GM12878 (cell line): ENCODE measurements around the gene PRUNE1. TPM values are rescaled to one million over a fixed set of nuclear protein-coding genes. Genes with fewer than 3 reads are reported as not detected.

Experiments used
- BHLHE40 ChIP-seq, 2 experiments: fragments of 450-650 bp in 1 of 2; IDR thresholded peaks; 2 replicates each; pipeline ENCODE4 v1.6.1; 2011 to 2017; ENCODE audit warnings: low read depth in 2 of 2, borderline replicate concordance in 1 of 2, improper control_type of control experiment in 1 of 2, low read length in 1 of 2, mild to moderate bottlenecking in 1 of 2
- CEBPB ChIP-seq, 2 experiments: fragments of 150-350 bp in 1 of 2; IDR thresholded peaks; 2 replicates each; pipeline ENCODE4 v1.6.1; 2012 to 2014; ENCODE audit warnings: low read depth in 2 of 2, low read length in 2 of 2, borderline replicate concordance in 1 of 2, inconsistent platforms in 1 of 2
- ETV6 ChIP-seq, 2 experiments: fragments of 450-650 bp in 1 of 2; IDR thresholded peaks in 1 of 2; conservative IDR thresholded peaks in 1 of 2; 2 replicates each; pipeline ENCODE4 v1.6.1; 2014; ENCODE audit warnings: antibody characterized with exemption in 1 of 2, borderline replicate concordance in 1 of 2, low read depth in 1 of 2, mild to moderate bottlenecking in 1 of 2, moderate library complexity in 1 of 2
- EZH2 ChIP-seq: IDR thresholded peaks from 2 replicates; pipeline ENCODE4 v1.6.1; 2012; ENCODE audit warnings: low read depth, mild to moderate bottlenecking, control low read depth, inconsistent platforms, low read length, borderline replicate concordance; ENCODE audit not compliant: control insufficient read depth
- FOS ChIP-seq: IDR thresholded peaks from 3 replicates; pipeline ENCODE4 v1.6.1; 2011; ENCODE audit warnings: borderline replicate concordance; ENCODE audit not compliant: insufficient read length; ENCODE audit errors: extremely low read depth
- FOXM1 ChIP-seq: IDR thresholded peaks from 2 replicates; pipeline ENCODE4 v1.6.1; 2012; ENCODE audit warnings: low read depth, mild to moderate bottlenecking, inconsistent platforms, low read length, moderate library complexity
- GATAD2B ChIP-seq: fragments of 450-650 bp; conservative IDR thresholded peaks from 2 replicates; pipeline ENCODE4 v1.6.1; 2017; ENCODE audit warnings: low read depth, mild to moderate bottlenecking, moderate library complexity
- HDGF ChIP-seq: fragments of 450-650 bp; IDR thresholded peaks from 2 replicates; pipeline ENCODE4 v1.6.1; 2016; ENCODE audit warnings: antibody characterized with exemption
- IKZF2 ChIP-seq, 2 experiments: fragments of 450-650 bp; IDR thresholded peaks; 2 replicates each; pipeline ENCODE4 v1.6.1; 2017; ENCODE audit warnings: mild to moderate bottlenecking in 2 of 2, moderate library complexity in 2 of 2
- IRF4 ChIP-seq: IDR thresholded peaks from 2 replicates; pipeline ENCODE4 v1.6.1; 2011; ENCODE audit warnings: low read depth, low read length
- MEF2B ChIP-seq: fragments of 450-650 bp; IDR thresholded peaks from 2 replicates; pipeline ENCODE4 v1.6.1; 2018; ENCODE audit warnings: mild to moderate bottlenecking, moderate library complexity; ENCODE audit not compliant: partially characterized antibody, poor library complexity, severe bottlenecking
- NFYA ChIP-seq: IDR thresholded peaks from 2 replicates; pipeline ENCODE4 v1.6.1; 2011; ENCODE audit warnings: low read depth, mild to moderate bottlenecking, low read length, improper control_type of control experiment, borderline replicate concordance
- PAX5 ChIP-seq: IDR thresholded peaks from 2 replicates; pipeline ENCODE4 v1.6.1; 2011; ENCODE audit warnings: low read depth, low read length, borderline replicate concordance
- PML ChIP-seq: IDR thresholded peaks from 2 replicates; pipeline ENCODE4 v1.6.1; 2012; ENCODE audit warnings: low read length, inconsistent platforms
- SIX5 ChIP-seq: IDR thresholded peaks from 2 replicates; pipeline ENCODE4 v1.6.1; 2011; ENCODE audit warnings: mild to moderate bottlenecking, low read depth, low read length, moderate library complexity; ENCODE audit not compliant: severe bottlenecking
- ZNF687 ChIP-seq: fragments of 450-650 bp; IDR thresholded peaks from 2 replicates; pipeline ENCODE4 v1.6.1; 2017; ENCODE audit warnings: mild to moderate bottlenecking, moderate library complexity
- polyA plus RNA-seq, 11 experiments: library from polyadenylated mRNA; depleted of rRNA in 4 of 11; unstranded in 6 of 11; stranded (reverse) in 5 of 11; fragments of >200 nt; fragmentation: Nextera tagmentation in 4 of 11; fragmentation: Illumina TruSeq in 1 of 11; extraction: Ambion mirVana in 4 of 11; extraction: Trizol in 1 of 11; gene quantifications; 1 replicate in 1 of 11; 2 replicates in 10 of 11; pipeline versions ENCODE4 v1.2.1 to v1.2.3, GENCODE V29; 2011 to 2016; ENCODE audit warnings: inconsistent platforms in 2 of 11, missing spikeins in 2 of 11, low read depth in 1 of 11
- total RNA-seq, 4 experiments: library from RNA; depleted of rRNA in 3 of 4; stranded (reverse); fragments of >200 nt in 3 of 4; fragmentation: Illumina TruSeq in 1 of 4; extraction: Trizol in 1 of 4; gene quantifications; 2 replicates each; pipeline versions ENCODE4 v1.2.1 to v1.2.3, GENCODE V29; 2013 to 2021
- TF ChIP-seq, protein P1 (sequence below): fragments of 450-650 bp; IDR thresholded peaks from 2 replicates; pipeline ENCODE4 v1.6.1; 2017; ENCODE audit warnings: mild to moderate bottlenecking, low read depth, inconsistent platforms; ENCODE audit not compliant: poor library complexity, severe bottlenecking
- TF ChIP-seq, protein P2 (sequence below): IDR thresholded peaks from 2 replicates; pipeline ENCODE4 v1.6.1; 2011; ENCODE audit warnings: low read depth, low read length, improper control_type of control experiment, borderline replicate concordance

Gene PRUNE1
- total and polyA plus RNA-seq, 10 of the 15 experiments (the other 5 are each of a cell fraction or from before 2014, with no cell fraction given) = 4.7 to 24.5 (median 12.4) TPM

GRCh38 chr1:151047925-151048644, 39.8 kb downstream of the PRUNE1 start (continued):
- TF ChIP-seq ZNF687 (peak; percentile 40), FOXM1 (no peak), ETV6 (conservative IDR thresholded peaks at IDR 0.05 in 1 of 2, IDR thresholded peaks at IDR 0.05 in 1 of 2; ENCODE audit: borderline replicate concordance in 1 of 2, low read depth in 1 of 2) (no peak), BHLHE40 (IDR thresholded peaks at IDR 0.05; ENCODE audit: borderline replicate concordance in 1 of 2, low read depth in 2 of 2, low read length in 1 of 2) (0 out of 4 replicates have a peak, but pooled peaks of 1 of the 2 experiments have one; percentile 9), GATAD2B (peak; percentile 19; the same call in 1 of the 2 replicates), EZH2 (no peak), SIX5 (no peak), IKZF2 (IDR thresholded peaks at IDR 0.05) (no peak), FOS (no peak), MEF2B (peak; percentile 13), IRF4 (no peak), PML (no peak), CEBPB (IDR thresholded peaks at IDR 0.05; ENCODE audit: borderline replicate concordance in 1 of 2, low read depth in 2 of 2, low read length in 2 of 2) (no peak), PAX5 (no peak), HDGF (no peak), NFYA (no peak)
- TF ChIP-seq, protein P1, sequence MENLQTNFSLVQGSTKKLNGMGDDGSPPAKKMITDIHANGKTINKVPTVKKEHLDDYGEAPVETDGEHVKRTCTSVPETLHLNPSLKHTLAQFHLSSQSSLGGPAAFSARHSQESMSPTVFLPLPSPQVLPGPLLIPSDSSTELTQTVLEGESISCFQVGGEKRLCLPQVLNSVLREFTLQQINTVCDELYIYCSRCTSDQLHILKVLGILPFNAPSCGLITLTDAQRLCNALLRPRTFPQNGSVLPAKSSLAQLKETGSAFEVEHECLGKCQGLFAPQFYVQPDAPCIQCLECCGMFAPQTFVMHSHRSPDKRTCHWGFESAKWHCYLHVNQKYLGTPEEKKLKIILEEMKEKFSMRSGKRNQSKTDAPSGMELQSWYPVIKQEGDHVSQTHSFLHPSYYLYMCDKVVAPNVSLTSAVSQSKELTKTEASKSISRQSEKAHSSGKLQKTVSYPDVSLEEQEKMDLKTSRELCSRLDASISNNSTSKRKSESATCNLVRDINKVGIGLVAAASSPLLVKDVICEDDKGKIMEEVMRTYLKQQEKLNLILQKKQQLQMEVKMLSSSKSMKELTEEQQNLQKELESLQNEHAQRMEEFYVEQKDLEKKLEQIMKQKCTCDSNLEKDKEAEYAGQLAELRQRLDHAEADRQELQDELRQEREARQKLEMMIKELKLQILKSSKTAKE = no peak
- TF ChIP-seq, protein P2, sequence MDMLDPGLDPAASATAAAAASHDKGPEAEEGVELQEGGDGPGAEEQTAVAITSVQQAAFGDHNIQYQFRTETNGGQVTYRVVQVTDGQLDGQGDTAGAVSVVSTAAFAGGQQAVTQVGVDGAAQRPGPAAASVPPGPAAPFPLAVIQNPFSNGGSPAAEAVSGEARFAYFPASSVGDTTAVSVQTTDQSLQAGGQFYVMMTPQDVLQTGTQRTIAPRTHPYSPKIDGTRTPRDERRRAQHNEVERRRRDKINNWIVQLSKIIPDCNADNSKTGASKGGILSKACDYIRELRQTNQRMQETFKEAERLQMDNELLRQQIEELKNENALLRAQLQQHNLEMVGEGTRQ = no peak
